Activated CD4-positive, alpha-beta T cell treated with anti-CD3 and anti-CD28 coated beads, Interleukin-2, amount 10 ng/mL, durations not matched to agents 7 days and 5 days (primary cell): ENCODE results near the gene PSEN2. TPM values are rescaled to one million over a fixed set of nuclear protein-coding genes. Genes with fewer than 3 reads are reported as not detected.

Experiments used
- CTCF ChIA-PET: fragments of 350-600 bp; sonication (Branson Sonifier 250); formaldehyde crosslinking; loops from one replicate; lab custom pipeline; 2021; ENCODE audit warnings: antibody characterized with exemption; lab: Charles Lee
- POLR2A ChIA-PET: fragments of 350-600 bp; sonication (Branson Sonifier 250); formaldehyde crosslinking; loops from one replicate; lab custom pipeline; 2021; ENCODE audit warnings: antibody characterized with exemption; lab: Charles Lee
- DNase-seq: peaks from one replicate; pipeline ENCODE4 v3.0.0-alpha.2; 2020
- H3K27ac Mint-ChIP-seq: one replicate; pipeline ENCODE4 v1.8.0; 2021; ENCODE audit warnings: mild to moderate bottlenecking, moderate library complexity, mixed read lengths
- H3K27me3 Mint-ChIP-seq: one replicate; pipeline ENCODE4 v1.8.0; 2021; ENCODE audit warnings: mixed read lengths
- H3K36me3 Mint-ChIP-seq: one replicate; pipeline ENCODE4 v1.8.0; 2021; ENCODE audit warnings: low read depth, mixed read lengths
- H3K4me1 Mint-ChIP-seq: one replicate; pipeline ENCODE4 v1.8.0; 2021; ENCODE audit warnings: mixed read lengths
- H3K4me3 Mint-ChIP-seq: one replicate; pipeline ENCODE4 v1.8.0; 2021; ENCODE audit warnings: mild to moderate bottlenecking, moderate library complexity, mixed read lengths
- H3K9me3 Mint-ChIP-seq: one replicate; pipeline ENCODE4 v1.8.0; 2021; ENCODE audit warnings: mixed read lengths
- total RNA-seq, 2 experiments: library from RNA; stranded (reverse); gene quantifications; one replicate each; pipeline ENCODE4 v1.2.3, GENCODE V29; 2021

PSEN2 gene
- total RNA-seq = 1 to 10 TPM; 2.0 to 2.9 TPM

GRCh38 chr1:226870401-226871279, at the start of gene PSEN2:
PSEN2 (plus strand) TSS chr1:226870616; CDS start chr1:226881908, 11,292 bp downstream.
- Mint-ChIP-seq H3K4me1 (peaks cover 16% of the 10 kb centered on the region), H3K27ac (no peak within 1 kb of the TSS), H3K27me3 (peaks cover 38% of the 10 kb centered on the region), H3K4me3 (peak within 1 kb of the TSS; percentile 73), H3K36me3 (no peaks in the 10 kb centered on the region), H3K9me3 (no peaks in the 10 kb centered on the region)
- ChIA-PET CTCF (interaction anchor here (0.7 to 2.2 kb wide), 6 partner anchors 9 to 56 kb away, joined by 3 to 12 read pairs (median 4); no protein-coding TSS in a partner anchor), POLR2A (no interaction called here)
- DNase-seq = peak; percentile 52

GRCh38 chr1:226820941-226821718, 49.3 kb upstream of the PSEN2 start:
- POLR2A ChIA-PET = no interaction called here
- Mint-ChIP-seq H3K27me3 (no peaks in the 10 kb centered on the region), H3K27ac (no peak overlapping the region), H3K4me3 (no peak overlapping the region), H3K36me3 (no peaks in the 10 kb centered on the region), H3K9me3 (no peaks in the 10 kb centered on the region), H3K4me1 (peaks cover 1% of the 10 kb centered on the region)
- CTCF ChIA-PET = interaction anchor here (1.1 to 1.9 kb wide), 4 partner anchors 16 to 194 kb away, joined by 3 to 5 read pairs (median 4); no protein-coding TSS in a partner anchor
- DNase-seq = no peak

GRCh38 chr1:226821719-226822085, 48.7 kb upstream of the PSEN2 start:
- DNase-seq = no peak
- POLR2A ChIA-PET = no interaction called here
- peaks cover 1% of the 10 kb centered on the region for H3K4me1 Mint-ChIP-seq
- CTCF ChIA-PET = interaction anchor here (1.1 to 1.9 kb wide), 4 partner anchors 16 to 195 kb away, joined by 3 to 5 read pairs (median 4); no protein-coding TSS in a partner anchor
- H3K27ac Mint-ChIP-seq = no peak overlapping the region
- no peak overlapping the region for H3K4me3 Mint-ChIP-seq
- H3K36me3 Mint-ChIP-seq = no peaks in the 10 kb centered on the region
- H3K27me3 Mint-ChIP-seq = no peaks in the 10 kb centered on the region
- no peaks in the 10 kb centered on the region for H3K9me3 Mint-ChIP-seq

- no peaks in the 10 kb centered on the region for H3K9me3 Mint-ChIP-seq
- H3K4me3 Mint-ChIP-seq = no peak overlapping the region
- no peak overlapping the region for H3K27ac Mint-ChIP-seq
- peaks cover 16% of the 10 kb centered on the region for H3K4me1 Mint-ChIP-seq
- no peak for DNase-seq
- POLR2A ChIA-PET = no interaction called here
- H3K36me3 Mint-ChIP-seq = no peaks in the 10 kb centered on the region
- CTCF ChIA-PET = interaction anchor here (0.7 to 2.1 kb wide), 7 partner anchors 13 to 197 kb away, joined by 3 to 9 read pairs (median 4); no protein-coding TSS in a partner anchor
- no peaks in the 10 kb centered on the region for H3K27me3 Mint-ChIP-seq
Measured at GRCh38 chr1:226823643-226824042, 46.8 kb upstream of the PSEN2 start.

GRCh38 chr1:226825037-226825745, 45.2 kb upstream of the PSEN2 start:
- no peak for DNase-seq
- Mint-ChIP-seq H3K27ac (peak overlapping the region; percentile 22), H3K27me3 (no peaks in the 10 kb centered on the region), H3K36me3 (no peaks in the 10 kb centered on the region), H3K4me1 (peaks cover 16% of the 10 kb centered on the region), H3K4me3 (no peak overlapping the region), H3K9me3 (no peaks in the 10 kb centered on the region)
- POLR2A ChIA-PET = no interaction called here
- CTCF ChIA-PET = interaction anchor here (1.2 to 5.7 kb wide), 5 partner anchors 29 to 199 kb away, joined by 3 to 44 read pairs (median 9); no protein-coding TSS in a partner anchor

- no peak for DNase-seq
- H3K36me3 Mint-ChIP-seq = no peaks in the 10 kb centered on the region
- H3K27ac Mint-ChIP-seq = peak overlapping the region; percentile 22
- peaks cover 16% of the 10 kb centered on the region for H3K4me1 Mint-ChIP-seq
- POLR2A ChIA-PET = no interaction called here
- peaks cover under 1% of the 10 kb centered on the region for H3K27me3 Mint-ChIP-seq
- H3K4me3 Mint-ChIP-seq = no peak overlapping the region
- no peaks in the 10 kb centered on the region for H3K9me3 Mint-ChIP-seq
- CTCF ChIA-PET = interaction anchor here (1.1 to 5.7 kb wide), 6 partner anchors 9 to 199 kb away, joined by 3 to 44 read pairs (median 4); no protein-coding TSS in a partner anchor
Measured at GRCh38 chr1:226825746-226826100, 44.7 kb upstream of the PSEN2 start.

- Mint-ChIP-seq H3K27ac (peak overlapping the region; percentile 91), H3K36me3 (no peaks in the 10 kb centered on the region), H3K9me3 (no peaks in the 10 kb centered on the region), H3K4me3 (no peak overlapping the region), H3K27me3 (peaks cover 3% of the 10 kb centered on the region), H3K4me1 (peaks cover 16% of the 10 kb centered on the region)
- ChIA-PET POLR2A (no interaction called here), CTCF (interaction anchor here (0.6 to 5.7 kb wide), 13 partner anchors 9 to 203 kb away, joined by 3 to 44 read pairs (median 4); no protein-coding TSS in a partner anchor)
- no peak for DNase-seq
Measured at GRCh38 chr1:226826479-226827261, 43.7 kb upstream of the PSEN2 start.

- H3K4me1 Mint-ChIP-seq = peaks cover 16% of the 10 kb centered on the region
- POLR2A ChIA-PET = no interaction called here
- peaks cover 3% of the 10 kb centered on the region for H3K27me3 Mint-ChIP-seq
- H3K27ac Mint-ChIP-seq = peak overlapping the region; percentile 91
- H3K4me3 Mint-ChIP-seq = no peak overlapping the region
- no peaks in the 10 kb centered on the region for H3K36me3 Mint-ChIP-seq
- CTCF ChIA-PET = interaction anchor here (0.6 to 5.7 kb wide), 13 partner anchors 8 to 204 kb away, joined by 3 to 44 read pairs (median 4); no protein-coding TSS in a partner anchor
- H3K9me3 Mint-ChIP-seq = no peaks in the 10 kb centered on the region
- DNase-seq = peak; percentile 14
Measured at GRCh38 chr1:226827458-226827857, 43.0 kb upstream of the PSEN2 start.

GRCh38 chr1:226827968-226828513, 42.4 kb upstream of the PSEN2 start:
- Mint-ChIP-seq H3K9me3 (no peaks in the 10 kb centered on the region), H3K27ac (peak overlapping the region; percentile 91), H3K36me3 (no peaks in the 10 kb centered on the region), H3K4me3 (peak overlapping the region; percentile 28), H3K4me1 (peaks cover 16% of the 10 kb centered on the region), H3K27me3 (peaks cover 3% of the 10 kb centered on the region)
- peak; percentile 97 for DNase-seq
- ChIA-PET CTCF (interaction anchor here (0.6 to 5.7 kb wide), 30 partner anchors 9 to 230 kb away, joined by 3 to 44 read pairs (median 3); no protein-coding TSS in a partner anchor), POLR2A (no interaction called here)

GRCh38 chr1:226829105-226829504, 41.3 kb upstream of the PSEN2 start:
- Mint-ChIP-seq H3K4me3 (no peak overlapping the region), H3K4me1 (peaks cover 16% of the 10 kb centered on the region), H3K27me3 (peaks cover 3% of the 10 kb centered on the region), H3K9me3 (peaks cover 9% of the 10 kb centered on the region), H3K27ac (no peak overlapping the region), H3K36me3 (peaks cover 2% of the 10 kb centered on the region)
- POLR2A ChIA-PET = no interaction called here
- CTCF ChIA-PET = interaction anchor here (0.7 to 5.7 kb wide), 12 partner anchors 10 to 1580 kb away, joined by 3 to 44 read pairs (median 4); no protein-coding TSS in a partner anchor
- DNase-seq = no peak

GRCh38 chr1:226831953-226832352, 38.5 kb upstream of the PSEN2 start:
- Mint-ChIP-seq H3K4me1 (peaks cover 13% of the 10 kb centered on the region), H3K36me3 (peaks cover 5% of the 10 kb centered on the region), H3K4me3 (no peak overlapping the region), H3K9me3 (peaks cover 17% of the 10 kb centered on the region), H3K27me3 (peaks cover 3% of the 10 kb centered on the region), H3K27ac (no peak overlapping the region)
- ChIA-PET CTCF (no interaction called here), POLR2A (no interaction called here)
- DNase-seq = no peak
